Body of pancreas (tissue), 4 donors: ENCODE results near the gene TMC3.

ENCODE experiments used
- CTCF ChIP-seq, 7 experiments: fragments of 450-650 bp in 4 of 7; fragments of 200-600 bp in 3 of 7; sonication (generic) in 3 of 7; IDR thresholded peaks; one replicate each; pipeline ENCODE4 v1.5.1; 2016 to 2019; ENCODE audit warnings: antibody characterized with exemption in 7 of 7
- POLR2A ChIP-seq, 3 donors: fragments of 450-650 bp; IDR thresholded peaks; one replicate each; pipeline ENCODE4 v1.6.1; 2016; ENCODE audit warnings: antibody characterized with exemption in 3 of 3, mild to moderate bottlenecking in 2 of 3

- TF ChIP-seq CTCF (IDR thresholded peaks at IDR 0.05) (no peak), POLR2A (IDR thresholded peaks at IDR 0.05) (no peak)
These were observed 2.2 kb upstream of the TMC3 start for GRCh38 chr15:81376231-81376630.
